Fibroblast of the conjunctiva (primary cell): ENCODE measurements around the gene DAPL1.

Source experiments
- DNase-seq: peaks from one replicate; pipeline ENCODE4 v3.0.0-alpha.2; 2010; ENCODE audit warnings: low read depth

The DAPL1 gene

GRCh38 chr2:158777077-158777476, 18.0 kb upstream of the DAPL1 start:
- no peak for DNase-seq

- no peak for DNase-seq
These were observed 16.9 kb upstream of the DAPL1 start for GRCh38 chr2:158778243-158778642.

- no peak for DNase-seq
These were observed 15.5 kb upstream of the DAPL1 start for GRCh38 chr2:158779621-158780020.

- peak; percentile 51 for DNase-seq
These were observed 13.7 kb upstream of the DAPL1 start for GRCh38 chr2:158781353-158781961.

GRCh38 chr2:158782136-158782535, 13.0 kb upstream of the DAPL1 start:
- DNase-seq = no peak

GRCh38 chr2:158782616-158783015, 12.5 kb upstream of the DAPL1 start:
- DNase-seq = no peak

- DNase-seq = no peak
These were observed 11.2 kb upstream of the DAPL1 start for GRCh38 chr2:158783923-158784322.

GRCh38 chr2:158786897-158787296, 8.2 kb upstream of the DAPL1 start:
- DNase-seq = no peak

GRCh38 chr2:158788951-158789350, 6.2 kb upstream of the DAPL1 start:
- DNase-seq = no peak

GRCh38 chr2:158796652-158797051, 1.5 kb downstream of the DAPL1 start:
- no peak for DNase-seq

- DNase-seq = no peak
These were observed 3.0 kb downstream of the DAPL1 start for GRCh38 chr2:158797963-158798700.

- no peak for DNase-seq
These were observed 4.1 kb downstream of the DAPL1 start for GRCh38 chr2:158799181-158799580.

GRCh38 chr2:158803506-158803905, 8.4 kb downstream of the DAPL1 start:
- DNase-seq = no peak

- no peak for DNase-seq
These were observed 10.1 kb downstream of the DAPL1 start for GRCh38 chr2:158805255-158805654.

- DNase-seq = no peak
These were observed 10.8 kb downstream of the DAPL1 start for GRCh38 chr2:158805936-158806335.

GRCh38 chr2:158806941-158807340, 11.8 kb downstream of the DAPL1 start:
- no peak for DNase-seq

GRCh38 chr2:158808426-158808825, 13.3 kb downstream of the DAPL1 start:
- no peak for DNase-seq

- no peak for DNase-seq
These were observed 14.7 kb downstream of the DAPL1 start for GRCh38 chr2:158809816-158810215.

- DNase-seq = no peak
These were observed 15.8 kb downstream of the DAPL1 start for GRCh38 chr2:158810731-158811460.

GRCh38 chr2:158815166-158815565, 20.0 kb downstream of the DAPL1 start:
- no peak for DNase-seq

GRCh38 chr2:158815658-158816057, 20.5 kb downstream of the DAPL1 start:
- no peak for DNase-seq

- DNase-seq = no peak
These were observed 22.5 kb downstream of the DAPL1 start for GRCh38 chr2:158817588-158817987.

- DNase-seq = no peak
These were observed 23.4 kb downstream of the DAPL1 start for GRCh38 chr2:158818511-158818910.
